Measurements from ENCODE around the gene HOXB5. TPM values are rescaled to one million over a fixed set of nuclear protein-coding genes. Genes with fewer than 3 reads are reported as not detected.

The HOXB5 gene
- total RNA-seq, 2 donors from 2014 or later = 11.0 to 22.7 TPM

DNA sequence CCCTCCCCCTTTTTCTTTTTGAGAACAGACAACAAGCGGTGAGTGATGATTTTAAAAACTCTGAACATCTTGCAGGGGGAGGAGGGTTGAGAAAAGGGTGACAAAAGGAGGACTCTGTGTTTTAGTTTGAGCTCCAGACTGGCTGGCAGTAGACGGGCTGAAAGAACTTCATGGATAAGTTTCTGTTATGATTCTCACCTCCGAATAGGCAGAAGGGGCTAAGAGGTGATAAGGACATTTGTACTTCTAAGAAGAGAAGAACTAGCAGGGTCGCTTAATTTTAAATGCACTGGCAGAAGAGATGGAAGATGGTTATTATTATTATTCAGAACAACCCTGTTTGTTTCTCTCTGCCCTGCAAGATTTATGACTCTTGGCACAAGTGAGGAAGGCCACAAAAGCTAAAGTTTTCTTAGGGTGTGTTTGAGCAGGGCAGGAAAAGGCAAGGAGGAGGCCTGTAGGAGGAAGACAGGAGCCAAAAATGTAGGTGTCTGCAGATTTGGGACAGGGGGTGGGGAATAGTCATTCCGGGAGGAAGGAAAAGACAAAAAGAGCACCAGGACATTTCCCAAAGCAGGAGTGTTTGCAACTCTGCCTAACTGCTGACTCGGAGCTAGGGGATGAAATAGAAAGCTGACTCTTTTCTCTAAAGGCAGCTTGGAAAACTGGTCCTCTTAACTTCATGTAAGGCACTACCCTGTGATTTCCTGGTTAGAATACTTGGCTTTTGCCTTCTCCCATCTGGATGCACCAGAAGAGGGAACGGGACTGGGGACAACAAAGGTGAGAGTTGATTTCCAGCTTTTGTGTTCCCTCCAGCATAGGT, 36.8 kb downstream of the HOXB5 start:
- Histone ChIP-seq H3K9me3 (no peaks in the 10 kb centered on the region), H3K27ac (peak overlapping the region; percentile 70), H3K36me3 (no peaks in the 10 kb centered on the region), H3K27me3 (no peaks in the 10 kb centered on the region), H3K9ac (ENCODE audit: low read depth in 2 of 2, low read length in 2 of 2) (peak overlapping the region; percentile 26 to 73), H3K4me1 (peaks cover 12% of the 10 kb centered on the region), H3K4me3 (no peak overlapping the region)
- intact Hi-C loops (cut with DNase I) = no loop called here
- DNase-seq = no peak
- TF ChIP-seq, protein P1, sequence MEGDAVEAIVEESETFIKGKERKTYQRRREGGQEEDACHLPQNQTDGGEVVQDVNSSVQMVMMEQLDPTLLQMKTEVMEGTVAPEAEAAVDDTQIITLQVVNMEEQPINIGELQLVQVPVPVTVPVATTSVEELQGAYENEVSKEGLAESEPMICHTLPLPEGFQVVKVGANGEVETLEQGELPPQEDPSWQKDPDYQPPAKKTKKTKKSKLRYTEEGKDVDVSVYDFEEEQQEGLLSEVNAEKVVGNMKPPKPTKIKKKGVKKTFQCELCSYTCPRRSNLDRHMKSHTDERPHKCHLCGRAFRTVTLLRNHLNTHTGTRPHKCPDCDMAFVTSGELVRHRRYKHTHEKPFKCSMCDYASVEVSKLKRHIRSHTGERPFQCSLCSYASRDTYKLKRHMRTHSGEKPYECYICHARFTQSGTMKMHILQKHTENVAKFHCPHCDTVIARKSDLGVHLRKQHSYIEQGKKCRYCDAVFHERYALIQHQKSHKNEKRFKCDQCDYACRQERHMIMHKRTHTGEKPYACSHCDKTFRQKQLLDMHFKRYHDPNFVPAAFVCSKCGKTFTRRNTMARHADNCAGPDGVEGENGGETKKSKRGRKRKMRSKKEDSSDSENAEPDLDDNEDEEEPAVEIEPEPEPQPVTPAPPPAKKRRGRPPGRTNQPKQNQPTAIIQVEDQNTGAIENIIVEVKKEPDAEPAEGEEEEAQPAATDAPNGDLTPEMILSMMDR (IDR thresholded peaks at IDR 0.05) = no peak

DNA sequence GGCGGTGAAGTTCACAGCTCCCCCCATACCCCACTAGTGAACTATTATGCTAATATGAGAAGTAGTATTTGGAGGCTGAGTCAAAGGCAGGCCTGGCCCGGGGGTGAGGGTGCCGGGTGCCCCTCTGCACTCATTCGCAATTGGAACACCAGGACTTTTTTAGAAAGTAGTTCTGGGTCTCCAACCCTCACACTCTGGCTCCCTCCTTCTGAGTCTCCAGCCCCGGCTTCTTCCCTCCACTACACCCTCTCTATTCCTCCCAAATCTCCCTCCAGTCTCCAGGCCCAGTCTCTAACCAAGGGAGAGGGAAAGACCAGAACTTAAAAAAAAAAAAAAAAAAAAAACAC, 37.4 kb downstream of the HOXB5 start:
- peak overlapping the region; percentile 70 for H3K27ac ChIP-seq
- intact Hi-C loops (cut with DNase I) = no loop called here
- no peaks in the 10 kb centered on the region for H3K9me3 ChIP-seq
- peaks cover 12% of the 10 kb centered on the region for H3K4me1 ChIP-seq
- TF ChIP-seq, protein P1 (IDR thresholded peaks at IDR 0.05) = no peak
- no peak overlapping the region for H3K4me3 ChIP-seq
- no peaks in the 10 kb centered on the region for H3K36me3 ChIP-seq
- no peak for DNase-seq
- H3K9ac ChIP-seq (ENCODE audit: low read depth in 2 of 2, low read length in 2 of 2) = peak overlapping the region; percentile 8 to 14
- H3K27me3 ChIP-seq = no peaks in the 10 kb centered on the region

DNA sequence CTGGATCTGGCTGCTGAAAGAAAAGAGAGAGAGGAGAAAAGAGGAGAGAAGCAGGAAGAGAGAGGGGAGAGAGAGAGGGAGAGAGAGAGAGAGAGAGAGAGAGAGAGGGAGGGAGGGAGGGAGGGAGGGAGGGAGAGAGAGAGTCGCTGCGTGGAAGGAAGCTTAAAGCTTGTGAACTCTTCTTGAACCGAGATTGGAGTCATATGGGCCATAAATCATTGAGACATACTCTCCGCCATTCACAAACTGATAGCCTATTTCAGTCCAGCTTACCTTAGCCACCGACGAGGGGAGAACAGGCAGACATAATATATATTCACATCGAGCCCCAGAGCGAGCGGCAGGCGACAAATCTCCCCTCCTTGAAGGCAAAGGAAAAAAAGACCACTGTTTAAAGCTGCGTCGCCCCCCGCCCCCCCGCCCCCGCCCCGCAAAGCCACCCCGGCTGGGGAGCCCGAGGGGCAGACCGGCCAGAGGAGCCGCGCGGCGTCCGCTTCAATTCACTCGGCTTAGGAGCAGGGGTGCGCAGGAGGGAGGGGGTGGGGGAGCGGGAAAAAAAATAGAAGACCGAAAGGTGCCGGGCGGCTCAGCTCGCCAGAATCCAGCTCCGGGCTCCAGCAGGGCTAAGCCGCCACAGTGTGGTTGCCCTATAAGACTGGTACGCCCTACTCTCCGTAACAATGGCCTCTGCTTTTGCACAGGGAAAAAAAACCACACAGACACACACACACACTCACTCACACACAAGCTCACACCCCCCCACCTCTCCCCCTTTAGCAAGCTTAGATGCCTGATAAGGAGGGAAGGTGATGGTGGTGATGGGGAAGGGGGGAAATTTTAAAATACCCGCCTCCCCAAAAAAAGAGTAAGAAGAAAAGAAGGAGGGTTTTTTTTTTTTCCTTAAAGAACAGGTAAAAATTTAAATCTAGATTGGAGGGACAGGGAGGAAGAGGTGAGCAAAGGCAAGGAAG, 38.0 kb downstream of the HOXB5 start:
- no peaks in the 10 kb centered on the region for H3K36me3 ChIP-seq
- H3K4me1 ChIP-seq = peaks cover 12% of the 10 kb centered on the region
- intact Hi-C loops (cut with DNase I) = no loop called here
- TF ChIP-seq, protein P1 (IDR thresholded peaks at IDR 0.05) = no peak
- H3K9ac ChIP-seq (ENCODE audit: low read depth in 2 of 2, low read length in 2 of 2) = peak overlapping the region; percentile 8 to 61
- H3K9me3 ChIP-seq = no peaks in the 10 kb centered on the region
- H3K27me3 ChIP-seq = no peaks in the 10 kb centered on the region
- H3K27ac ChIP-seq = peak overlapping the region; percentile 70
- peak overlapping the region; percentile 12 for H3K4me3 ChIP-seq
- no peak for DNase-seq

DNA sequence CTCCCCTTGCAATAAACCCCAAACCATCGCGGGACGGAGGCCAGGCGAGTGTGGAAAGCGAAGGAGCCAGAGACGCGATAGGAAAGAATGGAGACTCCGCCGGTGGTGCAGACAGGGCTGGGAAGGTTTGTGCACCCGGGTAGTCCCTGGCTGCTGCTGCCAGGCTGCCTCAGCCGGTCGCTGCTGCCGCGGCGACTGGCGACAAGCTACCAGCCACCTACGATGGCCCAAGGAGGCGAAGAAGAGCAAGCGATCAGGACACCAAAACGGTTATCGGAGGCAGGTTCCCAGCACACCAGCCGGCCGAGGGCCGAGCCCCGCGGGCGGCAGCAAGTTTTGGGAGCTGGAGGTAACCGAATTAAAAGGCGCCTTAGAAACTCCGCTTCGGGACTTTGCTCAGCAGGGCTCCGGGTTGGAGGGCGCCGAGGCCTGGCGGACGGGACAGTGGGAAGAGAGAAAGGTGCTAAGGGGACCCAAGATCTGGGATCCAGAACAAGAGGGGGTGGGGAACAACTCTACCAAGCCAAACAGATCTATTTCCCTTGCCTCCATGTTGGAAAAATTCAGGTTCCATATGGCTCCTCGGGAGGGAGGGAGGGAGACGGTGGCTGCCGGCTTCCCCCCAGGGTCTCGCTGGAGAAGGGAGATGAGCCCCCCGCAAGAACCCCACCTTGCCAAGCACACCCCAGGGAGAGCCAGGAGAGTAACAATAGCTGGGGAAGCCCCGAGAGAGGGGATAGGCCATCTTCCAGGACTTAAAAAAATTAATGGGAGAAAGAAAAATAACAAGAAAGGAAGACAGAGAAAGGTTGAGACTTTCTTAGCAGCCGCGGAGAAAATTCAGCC, 38.9 kb downstream of the HOXB5 start:
- no peaks in the 10 kb centered on the region for H3K27me3 ChIP-seq

More for the DNA sequence above, 38.9 kb downstream of the HOXB5 start:
- DNase-seq = no peak
- peak overlapping the region; percentile 39 for H3K27ac ChIP-seq
- peak overlapping the region; percentile 2 for H3K4me3 ChIP-seq
- TF ChIP-seq, protein P1 (IDR thresholded peaks at IDR 0.05) = no peak
- H3K4me1 ChIP-seq = peaks cover 12% of the 10 kb centered on the region
- peak overlapping the region; percentile 16 to 61 for H3K9ac ChIP-seq (ENCODE audit: low read depth in 2 of 2, low read length in 2 of 2)
- intact Hi-C loops (cut with DNase I) = no loop called here
- H3K9me3 ChIP-seq = no peaks in the 10 kb centered on the region
- H3K36me3 ChIP-seq = no peaks in the 10 kb centered on the region

All from colonic mucosa (tissue), 4 donors.